Ishikawa (cell line): ENCODE measurements around the gene OSER1.
A peak's percentile ranks its signal among the peaks of the same experiment; 100 is the strongest.

Experiments used
- CEBPB ChIP-seq: IDR thresholded peaks from 2 replicates; pipeline ENCODE4 v1.6.1; 2012
- CREB1 ChIP-seq: IDR thresholded peaks from 2 replicates; pipeline ENCODE4 v1.6.1; 2012; ENCODE audit warnings: low read depth
- EGR1 ChIP-seq: IDR thresholded peaks from 2 replicates; pipeline ENCODE4 v1.6.1; 2012
- EP300 ChIP-seq: IDR thresholded peaks from 2 replicates; pipeline ENCODE4 v1.6.1; 2012; ENCODE audit warnings: borderline replicate concordance
- FOXM1 ChIP-seq: IDR thresholded peaks from 2 replicates; pipeline ENCODE4 v1.6.1; 2012; ENCODE audit warnings: low read depth, borderline replicate concordance
- NFIC ChIP-seq: IDR thresholded peaks from 2 replicates; pipeline ENCODE4 v1.6.1; 2012
- RAD21 ChIP-seq: IDR thresholded peaks from 2 replicates; pipeline ENCODE4 v1.6.1; 2012; ENCODE audit warnings: low read depth
- TAF1 ChIP-seq: IDR thresholded peaks from 2 replicates; pipeline ENCODE4 v1.6.1; 2012; ENCODE audit warnings: low read depth, mild to moderate bottlenecking
- TCF12 ChIP-seq: IDR thresholded peaks from 2 replicates; pipeline ENCODE4 v1.6.1; 2012; ENCODE audit warnings: low read depth
- TEAD4 ChIP-seq: IDR thresholded peaks from 2 replicates; pipeline ENCODE4 v1.6.1; 2012
- YY1 ChIP-seq: IDR thresholded peaks from 2 replicates; pipeline ENCODE4 v1.6.1; 2012; ENCODE audit warnings: low read depth
- ZBTB7A ChIP-seq: IDR thresholded peaks from 2 replicates; pipeline ENCODE4 v1.6.1; 2012; ENCODE audit warnings: low read depth
- TF ChIP-seq, protein P1 (sequence below): IDR thresholded peaks from 2 replicates; pipeline ENCODE4 v1.6.1; 2012; ENCODE audit warnings: low read depth, mild to moderate bottlenecking
- TF ChIP-seq, protein P2 (sequence below): IDR thresholded peaks from 2 replicates; pipeline ENCODE4 v1.6.1; 2012
- TF ChIP-seq, protein P3 (sequence below): IDR thresholded peaks from 2 replicates; pipeline ENCODE4 v1.6.1; 2012

The OSER1 gene

GRCh38 chr20:44247586-44248409 is 37.2 kb upstream of the OSER1 start:
- TF ChIP-seq, protein P1, sequence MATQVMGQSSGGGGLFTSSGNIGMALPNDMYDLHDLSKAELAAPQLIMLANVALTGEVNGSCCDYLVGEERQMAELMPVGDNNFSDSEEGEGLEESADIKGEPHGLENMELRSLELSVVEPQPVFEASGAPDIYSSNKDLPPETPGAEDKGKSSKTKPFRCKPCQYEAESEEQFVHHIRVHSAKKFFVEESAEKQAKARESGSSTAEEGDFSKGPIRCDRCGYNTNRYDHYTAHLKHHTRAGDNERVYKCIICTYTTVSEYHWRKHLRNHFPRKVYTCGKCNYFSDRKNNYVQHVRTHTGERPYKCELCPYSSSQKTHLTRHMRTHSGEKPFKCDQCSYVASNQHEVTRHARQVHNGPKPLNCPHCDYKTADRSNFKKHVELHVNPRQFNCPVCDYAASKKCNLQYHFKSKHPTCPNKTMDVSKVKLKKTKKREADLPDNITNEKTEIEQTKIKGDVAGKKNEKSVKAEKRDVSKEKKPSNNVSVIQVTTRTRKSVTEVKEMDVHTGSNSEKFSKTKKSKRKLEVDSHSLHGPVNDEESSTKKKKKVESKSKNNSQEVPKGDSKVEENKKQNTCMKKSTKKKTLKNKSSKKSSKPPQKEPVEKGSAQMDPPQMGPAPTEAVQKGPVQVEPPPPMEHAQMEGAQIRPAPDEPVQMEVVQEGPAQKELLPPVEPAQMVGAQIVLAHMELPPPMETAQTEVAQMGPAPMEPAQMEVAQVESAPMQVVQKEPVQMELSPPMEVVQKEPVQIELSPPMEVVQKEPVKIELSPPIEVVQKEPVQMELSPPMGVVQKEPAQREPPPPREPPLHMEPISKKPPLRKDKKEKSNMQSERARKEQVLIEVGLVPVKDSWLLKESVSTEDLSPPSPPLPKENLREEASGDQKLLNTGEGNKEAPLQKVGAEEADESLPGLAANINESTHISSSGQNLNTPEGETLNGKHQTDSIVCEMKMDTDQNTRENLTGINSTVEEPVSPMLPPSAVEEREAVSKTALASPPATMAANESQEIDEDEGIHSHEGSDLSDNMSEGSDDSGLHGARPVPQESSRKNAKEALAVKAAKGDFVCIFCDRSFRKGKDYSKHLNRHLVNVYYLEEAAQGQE = peak; percentile 99
- TF ChIP-seq FOXM1 = no peak
- no peak for TF ChIP-seq TCF12
- peak; percentile 43; the same call in 1 of the 2 replicates for TF ChIP-seq RAD21
- 0 out of 2 replicates have a peak, but pooled peaks have one; percentile 57 for TF ChIP-seq ZBTB7A

GRCh38 chr20:44247131-44247571 is 36.6 kb upstream of the OSER1 start, which contains the start of gene GDAP1L1:
Gene GDAP1L1, plus strand, starts transcription at chr20:44247308. Its CDS starts 27 bp downstream, at chr20:44247335.
- TF ChIP-seq TEAD4 (no peak), FOXM1 (no peak), CEBPB (no peak), EP300 (no peak), ZBTB7A (no peak), RAD21 (no peak), TAF1 (no peak), EGR1 (no peak), YY1 (no peak), CREB1 (no peak), TCF12 (no peak)
- TF ChIP-seq, protein P1 = no peak
- TF ChIP-seq, protein P2, sequence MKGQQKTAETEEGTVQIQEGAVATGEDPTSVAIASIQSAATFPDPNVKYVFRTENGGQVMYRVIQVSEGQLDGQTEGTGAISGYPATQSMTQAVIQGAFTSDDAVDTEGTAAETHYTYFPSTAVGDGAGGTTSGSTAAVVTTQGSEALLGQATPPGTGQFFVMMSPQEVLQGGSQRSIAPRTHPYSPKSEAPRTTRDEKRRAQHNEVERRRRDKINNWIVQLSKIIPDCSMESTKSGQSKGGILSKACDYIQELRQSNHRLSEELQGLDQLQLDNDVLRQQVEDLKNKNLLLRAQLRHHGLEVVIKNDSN = no peak

- TF ChIP-seq TAF1 (no peak), RAD21 (no peak)
Measured at GRCh38 chr20:44245977-44246376, 35.4 kb upstream of the OSER1 start.

- no peak for TF ChIP-seq TCF12
Measured at GRCh38 chr20:44241796-44242195, 31.2 kb upstream of the OSER1 start.

- TF ChIP-seq TAF1 = no peak
- TF ChIP-seq FOXM1 = no peak
- TF ChIP-seq TEAD4 = no peak
- no peak for TF ChIP-seq YY1
- TF ChIP-seq EGR1 = no peak
- TF ChIP-seq RAD21 = no peak
- no peak for TF ChIP-seq CEBPB
- no peak for TF ChIP-seq TCF12
- TF ChIP-seq, protein P1 = no peak
- TF ChIP-seq CREB1 = no peak
- TF ChIP-seq, protein P3, sequence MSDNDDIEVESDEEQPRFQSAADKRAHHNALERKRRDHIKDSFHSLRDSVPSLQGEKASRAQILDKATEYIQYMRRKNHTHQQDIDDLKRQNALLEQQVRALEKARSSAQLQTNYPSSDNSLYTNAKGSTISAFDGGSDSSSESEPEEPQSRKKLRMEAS = no peak
- no peak for TF ChIP-seq EP300
- TF ChIP-seq, protein P2 = no peak
- no peak for TF ChIP-seq ZBTB7A
- TF ChIP-seq NFIC = no peak
Measured at GRCh38 chr20:44235702-44236101, 25.1 kb upstream of the OSER1 start.
